Esophagus muscularis mucosa (tissue), 3 donors: ENCODE measurements around the gene FAM227B.
"Not testable (repeated sequence)": the region's sequence is repeated elsewhere in the genome, so short reads cannot be mapped to it uniquely, and the experiment has no call there.

Experiments used
- POLR2A ChIP-seq: fragments of 450-650 bp; IDR thresholded peaks from one replicate; pipeline ENCODE4 v1.6.1; 2017; ENCODE audit warnings: antibody characterized with exemption, moderate library complexity, mild to moderate bottlenecking, low read depth
- TF ChIP-seq, protein P1 (sequence below), 3 experiments: fragments of 200-600 bp in 2 of 3; fragments of 450-650 bp in 1 of 3; sonication (generic) in 2 of 3; IDR thresholded peaks; one replicate each; pipeline ENCODE4 v1.5.1; 2017 to 2019; ENCODE audit warnings: antibody characterized with exemption in 3 of 3, mild to moderate bottlenecking in 2 of 3, moderate library complexity in 1 of 3

GRCh38 chr15:49612240-49612639, 8.4 kb downstream of the FAM227B start:
- TF ChIP-seq, protein P1, sequence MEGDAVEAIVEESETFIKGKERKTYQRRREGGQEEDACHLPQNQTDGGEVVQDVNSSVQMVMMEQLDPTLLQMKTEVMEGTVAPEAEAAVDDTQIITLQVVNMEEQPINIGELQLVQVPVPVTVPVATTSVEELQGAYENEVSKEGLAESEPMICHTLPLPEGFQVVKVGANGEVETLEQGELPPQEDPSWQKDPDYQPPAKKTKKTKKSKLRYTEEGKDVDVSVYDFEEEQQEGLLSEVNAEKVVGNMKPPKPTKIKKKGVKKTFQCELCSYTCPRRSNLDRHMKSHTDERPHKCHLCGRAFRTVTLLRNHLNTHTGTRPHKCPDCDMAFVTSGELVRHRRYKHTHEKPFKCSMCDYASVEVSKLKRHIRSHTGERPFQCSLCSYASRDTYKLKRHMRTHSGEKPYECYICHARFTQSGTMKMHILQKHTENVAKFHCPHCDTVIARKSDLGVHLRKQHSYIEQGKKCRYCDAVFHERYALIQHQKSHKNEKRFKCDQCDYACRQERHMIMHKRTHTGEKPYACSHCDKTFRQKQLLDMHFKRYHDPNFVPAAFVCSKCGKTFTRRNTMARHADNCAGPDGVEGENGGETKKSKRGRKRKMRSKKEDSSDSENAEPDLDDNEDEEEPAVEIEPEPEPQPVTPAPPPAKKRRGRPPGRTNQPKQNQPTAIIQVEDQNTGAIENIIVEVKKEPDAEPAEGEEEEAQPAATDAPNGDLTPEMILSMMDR (IDR thresholded peaks at IDR 0.05): not testable (repeated sequence)
- not testable (repeated sequence) for TF ChIP-seq POLR2A
